Measurements from ENCODE around the gene SRXN1. TPM values are rescaled to one million over a fixed set of nuclear protein-coding genes. Genes with fewer than 3 reads are reported as not detected.

Gene SRXN1
- total RNA-seq, 1 experiment from 2014 or later, result 80.8 TPM

- POLR2A ChIA-PET, result no interaction called here
- DNase-seq (ENCODE audit: low read depth, low spot score) (no peak), ATAC-seq (no peak)
- no peak overlapping the region for H3K27ac ChIP-seq (ENCODE audit: low read depth, low read length)
- H3K4me3 ChIP-seq (replicated peaks in 1 of 2; ENCODE audit: low read depth in 1 of 2, low read length in 2 of 2), result no peak overlapping the region
- no peaks in the 10 kb centered on the region for H3K4me1 ChIP-seq (ENCODE audit: control insufficient read depth in 1 of 2, insufficient read depth in 2 of 2, low read length in 2 of 2)
- no peaks in the 10 kb centered on the region for H3K36me3 ChIP-seq (ENCODE audit: control insufficient read depth in 1 of 2, insufficient read depth in 2 of 2, low read length in 2 of 2)
- H3K27me3 ChIP-seq (ENCODE audit: insufficient read depth, low read length), result no peaks in the 10 kb centered on the region
- intact Hi-C loops (cut with micrococcal nuclease), result no loop called here
- no peaks in the 10 kb centered on the region for H3K9me2 ChIP-seq (ENCODE audit: insufficient read depth)
- CTCF ChIA-PET, result interaction anchor here (1.2 kb wide), 1 partner anchor 33 kb away, joined by 3 read pairs; no protein-coding TSS in a partner anchor
- H3K9ac ChIP-seq (ENCODE audit: low read length), result no peak overlapping the region
- no peaks in the 10 kb centered on the region for H4K20me1 ChIP-seq (ENCODE audit: insufficient read depth)
- H3K79me2 ChIP-seq (ENCODE audit: insufficient read depth, low read length), result no peaks in the 10 kb centered on the region
- no peaks in the 10 kb centered on the region for H3K9me3 ChIP-seq (ENCODE audit: control insufficient read depth in 1 of 2, insufficient read depth in 1 of 2, low read depth in 1 of 2, low read length in 2 of 2)
- no TSS peak for BruUV-seq (replicated peaks)
- no peak overlapping the region for H2AFZ ChIP-seq (ENCODE audit: low read depth, low read length, poor library complexity, severe bottlenecking)
- no peak overlapping the region for H3K4me2 ChIP-seq (ENCODE audit: low read length)
- TF ChIP-seq ZNF274 (IDR thresholded peaks at IDR 0.05; ENCODE audit: low read depth, low read length), result no peak
- RAD21 ChIA-PET (ENCODE audit: low non-redundant PET in 1 of 2, low total read pairs in 2 of 2, uncharacterized antibody in 2 of 2, unreplicated experiment in 2 of 2), result no interaction called here
These were observed 48.6 kb upstream of the SRXN1 start for GRCh38 chr20:701401-702129.

- H3K9me2 ChIP-seq (ENCODE audit: insufficient read depth), result no peaks in the 10 kb centered on the region
- POLR2A ChIA-PET, result no interaction called here
- H3K4me3 ChIP-seq (replicated peaks in 1 of 2; ENCODE audit: low read depth in 1 of 2, low read length in 2 of 2), result no peak overlapping the region
- CTCF ChIA-PET, result no interaction called here
- H3K36me3 ChIP-seq (ENCODE audit: control insufficient read depth in 1 of 2, insufficient read depth in 2 of 2, low read length in 2 of 2), result no peaks in the 10 kb centered on the region
- H3K9me3 ChIP-seq (ENCODE audit: control insufficient read depth in 1 of 2, insufficient read depth in 1 of 2, low read depth in 1 of 2, low read length in 2 of 2), result no peaks in the 10 kb centered on the region
- no peaks in the 10 kb centered on the region for H3K79me2 ChIP-seq (ENCODE audit: insufficient read depth, low read length)
- no peaks in the 10 kb centered on the region for H3K4me1 ChIP-seq (ENCODE audit: control insufficient read depth in 1 of 2, insufficient read depth in 2 of 2, low read length in 2 of 2)
- H3K27ac ChIP-seq (ENCODE audit: low read depth, low read length), result no peak overlapping the region
- intact Hi-C loops (cut with micrococcal nuclease), result no loop called here
- H3K27me3 ChIP-seq (ENCODE audit: insufficient read depth, low read length), result no peaks in the 10 kb centered on the region
- H4K20me1 ChIP-seq (ENCODE audit: insufficient read depth), result no peaks in the 10 kb centered on the region
- TF ChIP-seq ELF1 (IDR thresholded peaks at IDR 0.05; ENCODE audit: borderline replicate concordance, low read depth), result no peak
- TF ChIP-seq ZFX (IDR thresholded peaks at IDR 0.05), result no peak
- TF ChIP-seq ATF3 (IDR thresholded peaks at IDR 0.05), result no peak
- TF ChIP-seq CBX3 (IDR thresholded peaks at IDR 0.05; ENCODE audit: low read depth), result no peak
- TF ChIP-seq EGR1 (IDR thresholded peaks at IDR 0.05; ENCODE audit: low read depth), result no peak
- TF ChIP-seq MAX (IDR thresholded peaks at IDR 0.05), result no peak
- no peak for TF ChIP-seq ZNF274 (IDR thresholded peaks at IDR 0.05; ENCODE audit: low read depth, low read length)
- no peak for TF ChIP-seq EZH2phosphoT487 (IDR thresholded peaks at IDR 0.05; ENCODE audit: borderline replicate concordance)
- no peak for TF ChIP-seq SIN3A (IDR thresholded peaks at IDR 0.05; ENCODE audit: low read depth)
- no peak for TF ChIP-seq RAD21 (IDR thresholded peaks at IDR 0.05; ENCODE audit: low read depth)
- TF ChIP-seq ZBTB33 (IDR thresholded peaks at IDR 0.05; ENCODE audit: extremely low read depth, insufficient replicate concordance, low read length), result no peak
- no peak for TF ChIP-seq FOSL1 (IDR thresholded peaks at IDR 0.05; ENCODE audit: low read depth)
- H3K4me2 ChIP-seq (ENCODE audit: low read length), result no peak overlapping the region
- ATAC-seq (no peak), DNase-seq (ENCODE audit: low read depth, low spot score) (no peak)
- no peak overlapping the region for H2AFZ ChIP-seq (ENCODE audit: low read depth, low read length, poor library complexity, severe bottlenecking)
- BruUV-seq (replicated peaks), result no TSS peak
- RAD21 ChIA-PET (ENCODE audit: low non-redundant PET in 1 of 2, low total read pairs in 2 of 2, uncharacterized antibody in 2 of 2, unreplicated experiment in 2 of 2), result no interaction called here
- no peak overlapping the region for H3K9ac ChIP-seq (ENCODE audit: low read length)
These were observed 46.9 kb upstream of the SRXN1 start for GRCh38 chr20:699811-700338.
